Liver (tissue), 3 donors: Measurements from ENCODE around the gene PDE5A.
A peak's percentile ranks its signal among the peaks of the same experiment; 100 is the strongest.

Source experiments
- CTCF ChIP-seq: fragments of 150-350 bp; IDR thresholded peaks from 2 replicates; pipeline ENCODE4 v1.5.1; 2017; ENCODE audit warnings: improper control_type of control experiment, low read depth, low read length; ENCODE audit not compliant: missing input control
- HNF4G ChIP-seq: IDR thresholded peaks from 2 replicates; pipeline ENCODE4 v1.6.1; 2016; ENCODE audit warnings: antibody characterized with exemption
- MAX ChIP-seq: IDR thresholded peaks from 2 replicates; pipeline ENCODE4 v1.6.1; 2016; ENCODE audit warnings: antibody characterized with exemption
- SP1 ChIP-seq: IDR thresholded peaks from 2 replicates; pipeline ENCODE4 v1.6.1; 2018; ENCODE audit warnings: antibody characterized with exemption, mild to moderate bottlenecking
- TAF1 ChIP-seq: conservative IDR thresholded peaks from 2 replicates; pipeline ENCODE4 v1.6.1; 2016; ENCODE audit warnings: antibody characterized with exemption, mild to moderate bottlenecking
- ZBTB33 ChIP-seq: IDR thresholded peaks from 2 replicates; pipeline ENCODE4 v1.6.1; 2016; ENCODE audit warnings: antibody characterized with exemption
- TF ChIP-seq, protein P1 (sequence below): IDR thresholded peaks from 2 replicates; pipeline ENCODE4 v1.6.1; 2016; ENCODE audit warnings: antibody characterized with exemption, mild to moderate bottlenecking
- donor health status: healthy.
- donor health status: healthy.

DNA sequence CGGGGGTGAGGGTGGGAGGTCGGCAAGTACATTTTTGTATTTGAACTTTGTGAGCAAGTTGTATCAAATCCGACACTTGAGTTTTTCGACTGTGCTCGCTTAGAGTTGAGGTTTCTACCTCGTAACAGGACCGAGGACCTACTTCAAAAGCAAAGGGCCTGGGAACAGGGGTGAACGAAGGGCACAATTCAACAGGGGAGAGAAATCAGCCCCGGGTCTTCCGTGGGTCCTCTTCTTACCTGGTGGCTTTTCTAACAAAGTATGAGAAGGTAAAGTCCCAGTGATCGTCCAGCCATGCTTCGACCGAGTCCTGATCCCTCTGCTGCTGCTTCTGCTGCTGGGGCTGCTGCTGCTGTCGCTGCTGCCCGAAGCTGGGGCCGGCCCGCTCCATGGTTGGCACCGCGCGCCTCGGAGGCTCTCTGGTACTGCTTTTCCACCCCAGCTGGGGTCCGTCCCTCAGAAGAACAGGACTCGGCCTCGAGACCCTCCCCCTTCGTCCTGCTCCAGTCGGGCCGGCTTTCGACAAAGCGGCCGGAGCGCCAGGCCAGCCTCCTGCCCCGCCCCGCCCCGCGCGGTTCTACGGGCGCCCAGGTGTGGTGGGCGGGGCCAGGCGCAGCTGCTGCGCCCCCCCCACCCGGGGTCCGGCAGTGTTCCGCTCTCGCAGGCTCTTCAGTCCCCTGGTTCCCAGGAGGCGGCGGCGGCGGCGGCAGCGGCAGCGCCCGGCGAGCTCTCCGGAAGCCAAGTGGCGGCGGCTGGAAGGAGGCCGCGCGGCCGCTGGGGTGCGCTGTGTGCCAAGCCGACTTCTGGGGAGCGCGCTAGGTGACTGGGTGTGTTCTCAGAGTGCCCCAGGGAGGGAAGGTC is at the start of gene PDE5A:
- TF ChIP-seq CTCF (peak; percentile 68), SP1 (no peak), MAX (no peak), TAF1 (no peak), ZBTB33 (no peak), HNF4G (no peak)
- TF ChIP-seq, protein P1, sequence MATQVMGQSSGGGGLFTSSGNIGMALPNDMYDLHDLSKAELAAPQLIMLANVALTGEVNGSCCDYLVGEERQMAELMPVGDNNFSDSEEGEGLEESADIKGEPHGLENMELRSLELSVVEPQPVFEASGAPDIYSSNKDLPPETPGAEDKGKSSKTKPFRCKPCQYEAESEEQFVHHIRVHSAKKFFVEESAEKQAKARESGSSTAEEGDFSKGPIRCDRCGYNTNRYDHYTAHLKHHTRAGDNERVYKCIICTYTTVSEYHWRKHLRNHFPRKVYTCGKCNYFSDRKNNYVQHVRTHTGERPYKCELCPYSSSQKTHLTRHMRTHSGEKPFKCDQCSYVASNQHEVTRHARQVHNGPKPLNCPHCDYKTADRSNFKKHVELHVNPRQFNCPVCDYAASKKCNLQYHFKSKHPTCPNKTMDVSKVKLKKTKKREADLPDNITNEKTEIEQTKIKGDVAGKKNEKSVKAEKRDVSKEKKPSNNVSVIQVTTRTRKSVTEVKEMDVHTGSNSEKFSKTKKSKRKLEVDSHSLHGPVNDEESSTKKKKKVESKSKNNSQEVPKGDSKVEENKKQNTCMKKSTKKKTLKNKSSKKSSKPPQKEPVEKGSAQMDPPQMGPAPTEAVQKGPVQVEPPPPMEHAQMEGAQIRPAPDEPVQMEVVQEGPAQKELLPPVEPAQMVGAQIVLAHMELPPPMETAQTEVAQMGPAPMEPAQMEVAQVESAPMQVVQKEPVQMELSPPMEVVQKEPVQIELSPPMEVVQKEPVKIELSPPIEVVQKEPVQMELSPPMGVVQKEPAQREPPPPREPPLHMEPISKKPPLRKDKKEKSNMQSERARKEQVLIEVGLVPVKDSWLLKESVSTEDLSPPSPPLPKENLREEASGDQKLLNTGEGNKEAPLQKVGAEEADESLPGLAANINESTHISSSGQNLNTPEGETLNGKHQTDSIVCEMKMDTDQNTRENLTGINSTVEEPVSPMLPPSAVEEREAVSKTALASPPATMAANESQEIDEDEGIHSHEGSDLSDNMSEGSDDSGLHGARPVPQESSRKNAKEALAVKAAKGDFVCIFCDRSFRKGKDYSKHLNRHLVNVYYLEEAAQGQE: no peak
